ENCODE results near the gene SLC25A13.

SLC25A13 gene

DNA sequence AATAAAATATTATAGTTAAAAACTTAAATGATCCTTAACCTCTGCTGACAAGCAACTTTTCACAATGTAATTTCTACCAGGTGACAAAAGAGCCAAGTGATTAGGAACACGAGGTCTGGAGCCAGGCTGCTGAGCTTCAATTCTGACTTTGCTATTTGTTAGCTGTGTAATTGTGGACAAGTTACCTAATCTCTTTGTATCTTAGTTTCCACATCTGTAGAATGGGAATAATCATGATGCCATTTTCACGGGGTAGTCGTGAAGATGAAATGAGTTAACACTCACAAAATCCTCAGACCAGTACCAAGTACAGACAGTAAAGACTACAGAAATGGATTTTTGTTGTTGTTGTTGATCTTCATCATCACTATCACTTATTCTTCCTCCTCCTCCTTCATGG is 144.5 kb downstream of the SLC25A13 start:
- Mint-ChIP-seq H3K36me3 (ENCODE audit: low read depth) (peaks cover 42% of the 10 kb centered on the region), H3K4me3 (no peak overlapping the region), H3K9me3 (no peaks in the 10 kb centered on the region)

DNA sequence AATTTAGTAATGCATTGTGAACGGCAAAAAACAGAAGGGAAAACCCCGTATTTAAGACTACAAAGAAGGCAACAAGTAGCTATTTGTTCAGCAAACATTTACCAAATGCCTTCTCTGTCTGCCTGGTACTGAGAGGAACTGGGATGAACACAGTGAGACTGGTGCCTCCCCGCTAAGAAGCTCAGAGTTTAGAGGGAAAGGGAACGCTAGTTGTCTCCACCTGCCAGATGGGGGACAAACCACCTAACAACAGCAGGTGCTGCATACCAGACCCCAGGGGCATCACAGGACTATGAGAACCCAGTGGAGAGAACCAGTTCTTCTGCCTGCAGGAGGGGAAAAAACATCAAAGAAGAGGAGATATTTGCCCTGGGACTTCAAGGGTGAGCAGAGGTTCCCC is 147.1 kb downstream of the SLC25A13 start:
- H3K4me1 Mint-ChIP-seq: peaks cover 31% of the 10 kb centered on the region
- no peaks in the 10 kb centered on the region for H3K9me3 Mint-ChIP-seq
- no peak overlapping the region for H3K4me3 Mint-ChIP-seq
- H3K36me3 Mint-ChIP-seq (ENCODE audit: low read depth): peaks cover 43% of the 10 kb centered on the region
- no peaks in the 10 kb centered on the region for H3K27me3 Mint-ChIP-seq (ENCODE audit: low read depth, poor library complexity)
- TF ChIP-seq CTCF (IDR thresholded peaks at IDR 0.05): no peak
- H3K27ac Mint-ChIP-seq: no peak overlapping the region
- no peak for DNase-seq

More for the DNA sequence above, 144.5 kb downstream of the SLC25A13 start:
- no peak for DNase-seq
- no peaks in the 10 kb centered on the region for H3K27me3 Mint-ChIP-seq (ENCODE audit: low read depth, poor library complexity)
- peaks cover 52% of the 10 kb centered on the region for H3K4me1 Mint-ChIP-seq
- TF ChIP-seq CTCF (IDR thresholded peaks at IDR 0.05): no peak
- H3K27ac Mint-ChIP-seq: no peak overlapping the region

GRCh38 chr7:96173781-96174180 is 148.1 kb downstream of the SLC25A13 start:
- DNase-seq: no peak
- no peaks in the 10 kb centered on the region for H3K9me3 Mint-ChIP-seq
- no peaks in the 10 kb centered on the region for H3K27me3 Mint-ChIP-seq (ENCODE audit: low read depth, poor library complexity)
- H3K27ac Mint-ChIP-seq: no peak overlapping the region
- peaks cover 27% of the 10 kb centered on the region for H3K4me1 Mint-ChIP-seq
- H3K36me3 Mint-ChIP-seq (ENCODE audit: low read depth): peaks cover 53% of the 10 kb centered on the region
- no peak overlapping the region for H3K4me3 Mint-ChIP-seq
- no peak for TF ChIP-seq CTCF (IDR thresholded peaks at IDR 0.05)

- Mint-ChIP-seq H3K4me1 (peaks cover 19% of the 10 kb centered on the region), H3K27ac (no peak overlapping the region), H3K9me3 (no peaks in the 10 kb centered on the region), H3K36me3 (ENCODE audit: low read depth) (peaks cover 44% of the 10 kb centered on the region), H3K4me3 (no peak overlapping the region), H3K27me3 (ENCODE audit: low read depth, poor library complexity) (no peaks in the 10 kb centered on the region)
- TF ChIP-seq CTCF (IDR thresholded peaks at IDR 0.05): no peak
- no peak for DNase-seq
Observed at GRCh38 chr7:96169439-96169838, 152.5 kb downstream of the SLC25A13 start.

DNA sequence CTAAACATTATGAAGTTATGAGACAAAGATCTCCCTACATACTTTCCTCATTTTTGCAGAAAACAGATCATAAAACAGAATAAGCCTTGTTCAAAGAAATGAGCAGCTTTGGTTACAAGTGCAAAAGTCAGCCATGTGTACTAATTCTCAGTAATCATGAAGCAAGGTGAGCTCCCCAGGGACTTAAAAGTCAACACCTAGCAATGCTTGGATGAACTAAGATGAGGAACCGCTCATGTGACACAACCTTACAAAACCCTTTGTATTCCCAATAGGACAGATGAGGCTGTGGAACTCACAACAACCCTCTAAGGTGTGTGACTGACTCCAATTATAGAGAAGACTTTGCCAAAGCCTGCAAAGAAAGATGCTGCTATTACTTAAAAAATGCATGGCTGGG is 154.5 kb downstream of the SLC25A13 start:
- H3K9me3 Mint-ChIP-seq: no peaks in the 10 kb centered on the region
- TF ChIP-seq CTCF (IDR thresholded peaks at IDR 0.05): no peak
- H3K4me1 Mint-ChIP-seq: peaks cover 14% of the 10 kb centered on the region
- peaks cover 52% of the 10 kb centered on the region for H3K36me3 Mint-ChIP-seq (ENCODE audit: low read depth)
- H3K27ac Mint-ChIP-seq: no peak overlapping the region
- DNase-seq: no peak
- peaks cover 3% of the 10 kb centered on the region for H3K27me3 Mint-ChIP-seq (ENCODE audit: low read depth, poor library complexity)
- no peak overlapping the region for H3K4me3 Mint-ChIP-seq

DNA sequence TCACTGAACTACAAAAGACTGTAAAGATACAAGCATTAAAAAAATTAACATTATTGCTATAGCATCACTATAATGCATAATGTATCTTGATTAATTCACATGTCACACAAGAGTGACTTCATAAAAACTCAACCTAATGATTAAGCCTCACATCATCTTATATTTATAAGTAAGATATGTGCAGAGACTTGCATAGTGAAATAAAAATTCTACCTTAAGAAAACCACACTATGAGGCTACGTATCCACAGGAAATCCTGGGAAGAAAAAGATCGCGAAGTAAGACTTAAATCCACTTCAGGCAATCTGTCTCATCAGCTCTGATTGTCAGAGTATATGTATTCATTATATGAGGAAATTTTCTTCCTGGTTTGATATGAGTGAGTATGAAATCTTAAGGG is 160.0 kb downstream of the SLC25A13 start:
- H3K4me1 Mint-ChIP-seq: peaks cover 6% of the 10 kb centered on the region
- no peaks in the 10 kb centered on the region for H3K9me3 Mint-ChIP-seq
- H3K27ac Mint-ChIP-seq: no peak overlapping the region
- no peak for TF ChIP-seq CTCF (IDR thresholded peaks at IDR 0.05)
- peaks cover 76% of the 10 kb centered on the region for H3K36me3 Mint-ChIP-seq (ENCODE audit: low read depth)
- H3K4me3 Mint-ChIP-seq: no peak overlapping the region
- H3K27me3 Mint-ChIP-seq (ENCODE audit: low read depth, poor library complexity): peaks cover 3% of the 10 kb centered on the region
- DNase-seq: no peak

Measured in nephron progenitor cell (in vitro differentiated cells).